H1 (cell line): ENCODE measurements around the gene KHDC4. TPM values are rescaled to one million over a fixed set of nuclear protein-coding genes. Genes with fewer than 3 reads are reported as not detected.

Experiments used
- CTCF ChIA-PET: fragments of 300-600 bp; sonication (Branson Sonifier 250); formaldehyde crosslinking; loops from one replicate; lab custom pipeline; 2021; ENCODE audit not compliant: partially characterized antibody; lab: Charles Lee
- POLR2A ChIA-PET: fragments of 300-600 bp; sonication (Branson Sonifier 250); formaldehyde crosslinking; loops from one replicate; lab custom pipeline; 2021; ENCODE audit warnings: inconsistent platforms; ENCODE audit not compliant: partially characterized antibody; lab: Charles Lee
- DNase-seq, 2 experiments: peaks; one replicate each; pipeline versions ENCODE4 v3.0.0 to v3.0.0-alpha.2; 2010 to 2022; ENCODE audit warnings: low spot score in 2 of 2, low read depth in 1 of 2, mixed read lengths in 1 of 2
- FAIRE-seq: peaks from 2 replicates; lab custom pipeline; 2011; peaks lifted over from hg19 to GRCh38; lab: Jason Lieb, UNC
- H2AFZ ChIP-seq: 2 replicates; pipeline ENCODE4 v1.8.1; 2012; ENCODE audit warnings: low read length, inconsistent platforms
- H2AK5ac ChIP-seq: 2 replicates; pipeline ENCODE4 v1.6.1; 2013; ENCODE audit warnings: low read depth, low read length
- H2BK120ac ChIP-seq: replicated peaks from 2 replicates; pipeline ENCODE3; 2013; ENCODE audit warnings: low read depth, low read length, inconsistent platforms
- H2BK12ac ChIP-seq: 2 replicates; pipeline ENCODE4 v1.6.1; 2013; ENCODE audit warnings: low read depth, low read length
- H2BK15ac ChIP-seq: 2 replicates; pipeline ENCODE4 v1.6.1; 2013; ENCODE audit warnings: low read length
- H2BK20ac ChIP-seq: 2 replicates; pipeline ENCODE4 v1.6.1; 2013; ENCODE audit warnings: low read length
- H2BK5ac ChIP-seq: 2 replicates; pipeline ENCODE4 v1.6.1; 2013; ENCODE audit warnings: low read depth, low read length
- H3K14ac ChIP-seq: 2 replicates; pipeline ENCODE4 v1.6.1; 2013; ENCODE audit warnings: inconsistent platforms; ENCODE audit not compliant: insufficient read length
- H3K18ac ChIP-seq: 2 replicates; pipeline ENCODE4 v1.6.1; 2013; ENCODE audit warnings: low read length; ENCODE audit errors: extremely low read depth
- H3K23ac ChIP-seq: 2 replicates; pipeline ENCODE4 v1.6.1; 2013; ENCODE audit warnings: inconsistent platforms; ENCODE audit not compliant: insufficient read length
- H3K23me2 ChIP-seq: 2 replicates; pipeline ENCODE4 v1.6.1; 2013; ENCODE audit warnings: low read depth, low read length
- H3K27ac ChIP-seq: 2 replicates; pipeline ENCODE4 v1.6.1; 2011; ENCODE audit warnings: low read depth, low read length, inconsistent platforms
- H3K27me3 ChIP-seq, 4 experiments: replicated peaks in 1 of 4; 1 replicate in 1 of 4; 2 replicates in 3 of 4; pipeline versions ENCODE4 v1.6.1 to v1.8.1; 2011 to 2013; ENCODE audit warnings: low read length in 3 of 4, mild to moderate bottlenecking in 3 of 4, inconsistent platforms in 2 of 4, mixed read lengths in 2 of 4, moderate library complexity in 1 of 4; ENCODE audit not compliant: control insufficient read depth in 3 of 4, insufficient read depth in 3 of 4; ENCODE audit errors: extremely low read depth in 1 of 4
- H3K36me3 ChIP-seq, 4 experiments: 2 replicates each; pipeline versions ENCODE4 v1.6.1 to v1.8.1; 2011 to 2013; ENCODE audit warnings: mild to moderate bottlenecking in 4 of 4, low read length in 3 of 4, moderate library complexity in 2 of 4, control low read depth in 1 of 4, inconsistent platforms in 1 of 4; ENCODE audit not compliant: insufficient read depth in 4 of 4, control insufficient read depth in 2 of 4
- H3K4ac ChIP-seq: replicated peaks from 2 replicates; pipeline ENCODE3; 2013; ENCODE audit warnings: low read length, low read depth, mixed read lengths, inconsistent platforms; ENCODE audit not compliant: insufficient read length
- H3K4me1 ChIP-seq, 4 experiments: replicated peaks in 1 of 4; 1 replicate in 1 of 4; 2 replicates in 3 of 4; pipeline versions ENCODE4 v1.6.1 to v1.8.1; 2011 to 2013; ENCODE audit warnings: low read length in 3 of 4, inconsistent platforms in 2 of 4, mixed read lengths in 1 of 4; ENCODE audit not compliant: insufficient read depth in 4 of 4, control insufficient read depth in 3 of 4
- H3K4me2 ChIP-seq, 2 experiments: 2 replicates each; pipeline versions ENCODE4 v1.6.1 to v1.8.1; 2011 to 2013; ENCODE audit warnings: low read depth in 2 of 2, low read length in 2 of 2, control low read depth in 1 of 2, inconsistent platforms in 1 of 2, mild to moderate bottlenecking in 1 of 2; ENCODE audit not compliant: insufficient read depth in 1 of 2
- H3K4me3 ChIP-seq, 4 experiments: fragments of 200-600, 300-600 bp in 1 of 4; sonication (generic), shearing (Covaris generic), sonication (Bioruptor Twin) in 1 of 4; 2 replicates each; pipeline versions ENCODE4 v1.5.1 to v1.8.1; 2011 to 2016; ENCODE audit warnings: low read length in 4 of 4, low read depth in 3 of 4, control low read depth in 2 of 4, inconsistent platforms in 2 of 4, mild to moderate bottlenecking in 2 of 4, mixed read lengths in 1 of 4, moderate library complexity in 1 of 4; ENCODE audit not compliant: insufficient read depth in 2 of 4; ENCODE audit errors: extremely low read depth in 1 of 4
- H3K56ac ChIP-seq: replicated peaks from 2 replicates; pipeline ENCODE3; 2013; ENCODE audit warnings: low read depth, mild to moderate bottlenecking, mixed read lengths, low read length, inconsistent platforms; ENCODE audit not compliant: insufficient read length
- H3K79me1 ChIP-seq: 2 replicates; pipeline ENCODE4 v1.6.1; 2013; ENCODE audit warnings: low read depth, low read length, control low read depth
- H3K79me2 ChIP-seq, 2 experiments: 2 replicates each; pipeline versions ENCODE4 v1.6.1 to v1.8.1; 2012 to 2013; ENCODE audit warnings: low read length in 2 of 2, mild to moderate bottlenecking in 2 of 2, inconsistent platforms in 1 of 2; ENCODE audit not compliant: insufficient read depth in 2 of 2, control insufficient read depth in 1 of 2
- H3K9ac ChIP-seq, 4 experiments: replicated peaks in 1 of 4; 1 replicate in 1 of 4; 2 replicates in 3 of 4; pipeline versions ENCODE4 v1.6.1 to v1.8.1; 2011 to 2013; ENCODE audit warnings: low read depth in 3 of 4, low read length in 3 of 4, control low read depth in 2 of 4, mild to moderate bottlenecking in 2 of 4, moderate library complexity in 2 of 4, inconsistent platforms in 1 of 4; ENCODE audit errors: extremely low read depth in 1 of 4
- H3K9me3 ChIP-seq, 2 experiments: 2 replicates each; pipeline versions ENCODE4 v1.6.1 to v1.8.1; 2012 to 2013; ENCODE audit warnings: mild to moderate bottlenecking in 2 of 2, moderate library complexity in 2 of 2, control low read depth in 1 of 2, inconsistent platforms in 1 of 2, low read depth in 1 of 2, low read length in 1 of 2, mixed read lengths in 1 of 2; ENCODE audit not compliant: insufficient read depth in 2 of 2
- H4K20me1 ChIP-seq, 2 experiments: replicated peaks in 1 of 2; 2 replicates each; pipeline versions ENCODE3 to v1.8.1; 2011 to 2013; ENCODE audit warnings: inconsistent platforms in 2 of 2, low read length in 2 of 2, mild to moderate bottlenecking in 1 of 2; ENCODE audit not compliant: insufficient read depth in 2 of 2, control insufficient read depth in 1 of 2
- H4K5ac ChIP-seq: 2 replicates; pipeline ENCODE4 v1.6.1; 2013; ENCODE audit warnings: low read length, low read depth, mixed read lengths, inconsistent platforms; ENCODE audit not compliant: insufficient read length
- H4K8ac ChIP-seq: 2 replicates; pipeline ENCODE4 v1.8.0; 2013; ENCODE audit warnings: mild to moderate bottlenecking, moderate library complexity, low read length, inconsistent platforms; ENCODE audit not compliant: insufficient read depth; ENCODE audit errors: extremely low read depth
- H4K91ac ChIP-seq: replicated peaks from 2 replicates; pipeline ENCODE3; 2013; ENCODE audit warnings: low read length, mixed read lengths, inconsistent platforms; ENCODE audit not compliant: insufficient read length
- BCL11A ChIP-seq, 2 experiments: IDR thresholded peaks; one replicate each; pipeline ENCODE4 v1.6.1; 2011; ENCODE audit warnings: low read depth in 2 of 2, low read length in 2 of 2, mild to moderate bottlenecking in 2 of 2
- BRCA1 ChIP-seq: IDR thresholded peaks from 2 replicates; pipeline ENCODE4 v1.6.1; 2012; ENCODE audit warnings: low read depth, low read length, improper control_type of control experiment
- CHD1 ChIP-seq: IDR thresholded peaks from 2 replicates; pipeline ENCODE4 v1.6.1; 2012; ENCODE audit warnings: low read depth, low read length, improper control_type of control experiment
- CHD2 ChIP-seq: IDR thresholded peaks from 2 replicates; pipeline ENCODE4 v1.6.1; 2012; ENCODE audit warnings: low read length, improper control_type of control experiment
- HDAC2 ChIP-seq, 2 experiments: fragments of 300-600 bp in 1 of 2; sonication (generic) in 1 of 2; IDR thresholded peaks; 2 replicates each; pipeline ENCODE4 v1.6.1; 2011 to 2012; ENCODE audit warnings: low read depth in 2 of 2, low read length in 2 of 2, mild to moderate bottlenecking in 2 of 2, moderate library complexity in 2 of 2, borderline replicate concordance in 1 of 2, inconsistent platforms in 1 of 2
- KDM1A ChIP-seq: fragments of 200-600, 300-600 bp; sonication (generic); IDR thresholded peaks from 2 replicates; pipeline ENCODE4 v1.7.1; 2016; ENCODE audit warnings: mild to moderate bottlenecking, low read length, borderline replicate concordance
- WGBS, 2 experiments: shearing (Covaris generic) in 1 of 2; methylation state at CpG; one replicate each; pipeline versions ENCODE4 v1.1.6 to v1.1.7; 2013 to 2015; ENCODE audit warnings: low lambda C conversion rate in 2 of 2, mixed read lengths in 2 of 2, inconsistent platforms in 1 of 2, low coverage in 1 of 2, missing lambda C conversion rate in 1 of 2; ENCODE audit not compliant: insufficient replicate concordance in 2 of 2, insufficient coverage in 1 of 2, insufficient read length in 1 of 2; ENCODE audit errors: extremely low coverage in 1 of 2, missing lambda C conversion rate in 1 of 2; 5-methylcytosine and 5-hydroxymethylcytosine counted together
- polyA plus RNA-seq, 7 experiments: library from polyadenylated mRNA; depleted of rRNA in 3 of 7; stranded (reverse) in 5 of 7; unstranded in 2 of 7; fragments of >200 nt in 5 of 7; fragments of 200-250 nt in 2 of 7; gene quantifications; 1 replicate in 5 of 7; 2 replicates in 1 of 7; 4 replicates in 1 of 7; pipeline versions ENCODE4 v1.2.1 to v1.2.3, GENCODE V29; 2011 to 2013; ENCODE audit warnings: missing spikeins in 2 of 7, mixed read lengths in 2 of 7
- total RNA-seq: library from RNA; stranded (reverse); fragmentation: NEBNext Ultra II Directional; extraction: Animal tissue kit (Norgen Biotek cat#: 25700); gene quantifications from 2 replicates; pipeline ENCODE4 v1.2.1, GENCODE V29; 2021
- TF ChIP-seq, protein P1 (sequence below): IDR thresholded peaks from 2 replicates; pipeline ENCODE4 v1.6.1; 2012; ENCODE audit warnings: inconsistent platforms

Gene KHDC4
- total and polyA plus RNA-seq, 2 of the 8 experiments (the other 6 are each of a cell fraction or from before 2014, with no cell fraction given): 56.6 to 81.1 TPM

DNA sequence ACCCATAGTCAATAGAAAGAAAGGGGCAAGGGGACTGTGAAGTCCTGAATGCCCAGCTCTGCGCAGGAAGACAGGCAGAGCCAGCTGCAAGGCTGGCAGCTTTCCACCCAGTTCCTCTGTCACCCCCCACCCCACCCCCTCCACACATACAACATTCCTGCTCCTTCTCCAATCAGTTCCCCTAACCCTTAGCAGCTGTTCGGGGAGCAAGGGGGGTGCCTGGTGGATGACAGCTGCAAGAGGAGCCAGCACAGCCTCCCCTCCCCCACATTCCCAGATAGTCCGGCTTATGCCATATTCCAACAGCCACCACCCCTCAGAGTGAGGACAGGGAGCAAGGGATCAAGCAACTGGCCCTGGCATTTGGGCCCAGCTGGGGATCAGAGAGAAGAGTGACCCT, 34.5 kb upstream of the KHDC4 start:
- no peak for DNase-seq
- peaks cover 29% of the 10 kb centered on the region for H3K79me1 ChIP-seq
- H3K14ac ChIP-seq: no peak overlapping the region
- H3K23me2 ChIP-seq: no peaks in the 10 kb centered on the region
- TF ChIP-seq CHD1: no peak
- no peak for TF ChIP-seq HDAC2 (IDR thresholded peaks at IDR 0.05; ENCODE audit: borderline replicate concordance in 1 of 2, low read depth in 2 of 2, low read length in 2 of 2)
- TF ChIP-seq BRCA1: no peak
- TF ChIP-seq, protein P1, sequence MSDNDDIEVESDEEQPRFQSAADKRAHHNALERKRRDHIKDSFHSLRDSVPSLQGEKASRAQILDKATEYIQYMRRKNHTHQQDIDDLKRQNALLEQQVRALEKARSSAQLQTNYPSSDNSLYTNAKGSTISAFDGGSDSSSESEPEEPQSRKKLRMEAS: no peak
- no peak for TF ChIP-seq KDM1A
- TF ChIP-seq BCL11A (IDR thresholded peaks at IDR 0.05; ENCODE audit: low read depth in 2 of 2, low read length in 2 of 2): no peak
- TF ChIP-seq CHD2: no peak
- TF ChIP-seq, all 59 proteins: peak for 0
- Histone ChIP-seq H3K4me3 (no peak overlapping the region), H2BK120ac (no peak overlapping the region), H3K4ac (no peak overlapping the region), H4K8ac (no peak overlapping the region), H3K79me2 (peaks cover 11 to 57% of the 10 kb centered on the region in 2 experiments), H4K5ac (no peak overlapping the region), H2BK12ac (no peak overlapping the region), H2BK5ac (no peak overlapping the region), H3K23ac (no peak overlapping the region), H3K27me3 (no peaks in the 10 kb centered on the region), H3K56ac (no peak overlapping the region), H4K20me1 (peaks cover 17 to 31% of the 10 kb centered on the region in 2 experiments), H2BK15ac (no peak overlapping the region), H2BK20ac (no peak overlapping the region), H3K9me3 (no peaks in the 10 kb centered on the region), H3K27ac (0 out of 2 replicates have a peak overlapping the region, but pooled peaks have one; percentile 44), H4K91ac (no peak overlapping the region), H3K9ac (no peak overlapping the region), H2AK5ac (no peak overlapping the region), H3K18ac (no peak overlapping the region), H3K4me2 (no peak overlapping the region), H3K4me1 (peaks cover 0 to 33% (median 17%) of the 10 kb centered on the region in 4 experiments; a peak in 6 of 7 replicates), H2AFZ (no peak overlapping the region), H3K36me3 (peaks cover 17 to 42% (median 29%) of the 10 kb centered on the region in 4 experiments)
- 91% methylated on average over 3 of the region's 3 CpGs; no CpG with 5 or more reads in 1 of the 2 experiments for WGBS, 2 experiments
- CTCF ChIA-PET: interaction anchor here (0.7 to 6.7 kb wide), 12 partner anchors 9 to 173 kb away, joined by 3 to 79 read pairs (median 8); partner anchors contain the start of genes ARHGEF2, LAMTOR2 and UBQLN4
- no peak for FAIRE-seq
- POLR2A ChIA-PET: interaction anchor here (0.9 to 16.7 kb wide), 6 partner anchors 16 to 115 kb away, joined by 3 to 282 read pairs (median 7); partner anchors contain the start of genes ARHGEF2 and KHDC4
